Stimulated activated CD8-positive, alpha-beta memory T cell treated with anti-CD3 and anti-CD28 coated beads, Interleukin-15, amount 100 ng/mL, for 24 hours (primary cell): ENCODE results near the gene MEGF10.
"Not testable (repeated sequence)": the region's sequence is repeated elsewhere in the genome, so short reads cannot be mapped to it uniquely, and the experiment has no call there.

Experiments
- DNase-seq: peaks from one replicate; pipeline ENCODE4 v3.0.0-alpha.2; 2020; ENCODE audit warnings: low read depth

Gene MEGF10

DNA sequence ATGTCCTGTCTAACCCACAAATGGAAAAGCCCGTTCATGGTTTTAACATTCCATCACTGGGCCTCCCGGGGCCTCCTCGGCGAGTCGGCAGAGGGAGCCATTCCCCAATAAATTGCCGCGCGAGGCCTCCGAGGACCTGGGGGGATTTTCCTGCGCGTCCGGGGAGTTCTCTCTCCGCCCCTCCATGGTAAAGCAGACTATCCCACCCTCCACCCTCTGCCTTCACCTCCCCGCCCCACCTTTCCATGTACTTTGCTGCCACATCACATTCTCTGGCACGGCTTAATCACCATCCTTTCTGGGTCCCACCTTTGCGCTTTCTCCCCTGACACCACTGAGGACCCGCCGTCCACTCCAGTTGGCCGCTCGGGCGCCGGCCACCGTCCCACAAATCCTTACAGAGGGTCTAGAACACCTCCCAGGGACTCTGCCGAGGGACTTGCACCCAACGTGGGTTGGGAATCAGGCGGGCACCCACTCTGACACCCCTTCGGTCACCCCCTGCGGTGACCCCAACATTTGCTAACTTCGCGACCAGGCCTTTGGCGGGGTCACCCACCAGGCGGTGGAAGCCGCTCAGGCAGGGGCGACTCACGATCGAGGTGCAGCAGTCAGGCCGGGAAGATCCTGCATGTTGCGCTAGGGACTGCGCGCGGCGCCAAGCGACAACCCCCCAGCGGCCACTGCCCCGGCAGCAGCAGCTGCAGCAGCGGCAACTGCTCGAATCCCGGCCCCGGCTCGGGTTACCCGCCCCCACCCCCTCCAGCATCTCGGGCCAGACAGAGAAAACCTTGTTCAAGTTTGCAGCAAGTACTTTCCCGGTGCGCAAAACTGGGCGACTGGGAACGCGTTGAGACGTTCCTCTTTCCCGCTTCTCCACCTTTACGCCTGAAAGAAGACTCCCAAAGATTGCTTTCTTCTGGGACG lies at the start of gene MEGF10:
Gene MEGF10 (plus strand): TSS at position 778 of the 927 bp plus-strand sequence. CDS start 40,513 bp downstream, outside the sequence.
- DNase-seq = no peak

- DNase-seq = no peak
Measured at GRCh38 chr5:127243011-127243410, 47.6 kb upstream of the MEGF10 start.

GRCh38 chr5:127254729-127255284 lies 35.8 kb upstream of the MEGF10 start:
- DNase-seq = no peak

GRCh38 chr5:127256886-127257597 lies 33.6 kb upstream of the MEGF10 start:
- no peak for DNase-seq

- no peak for DNase-seq
Measured at GRCh38 chr5:127260686-127261085, 29.9 kb upstream of the MEGF10 start.

DNA sequence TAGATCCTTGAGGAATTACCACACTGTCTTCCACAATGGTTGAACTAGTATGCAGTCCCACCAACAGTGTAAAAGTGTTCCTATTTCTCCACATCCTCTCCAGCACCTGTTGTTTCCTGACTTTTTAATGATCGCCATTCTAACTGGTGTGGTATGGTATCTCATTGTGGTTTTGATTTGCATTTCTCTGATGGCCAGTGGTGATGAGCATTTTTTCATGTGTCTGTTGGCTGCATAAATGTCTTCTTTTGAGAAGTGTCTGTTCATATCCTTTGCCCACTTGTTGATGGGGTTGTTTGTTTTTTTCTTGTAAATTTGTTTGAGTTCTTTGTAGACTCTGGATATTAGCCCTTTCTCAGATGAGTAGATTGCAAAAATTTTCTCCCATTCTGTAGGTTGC lies 25.1 kb upstream of the MEGF10 start:
- not testable (repeated sequence) for DNase-seq

DNA sequence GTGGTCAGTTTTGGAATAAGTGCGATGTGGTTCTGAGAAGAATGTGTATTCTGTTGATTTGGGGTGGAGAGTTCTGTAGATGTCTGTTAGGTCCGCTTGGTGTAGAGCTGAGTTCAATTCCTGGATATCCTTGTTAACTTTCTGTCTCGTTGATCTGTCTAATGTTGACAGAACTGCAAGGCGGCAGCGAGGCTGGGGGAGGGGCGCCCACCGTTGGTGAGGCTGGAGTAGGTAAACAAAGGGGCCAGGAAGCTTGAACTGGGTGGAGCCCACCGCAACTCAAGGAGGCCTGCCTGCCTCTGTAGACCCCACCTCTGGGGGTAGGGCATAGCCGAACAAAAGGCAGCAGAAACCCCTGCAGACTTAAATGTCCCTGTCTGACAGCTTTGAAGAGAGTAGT lies 22.3 kb upstream of the MEGF10 start:
- DNase-seq = not testable (repeated sequence)

DNA sequence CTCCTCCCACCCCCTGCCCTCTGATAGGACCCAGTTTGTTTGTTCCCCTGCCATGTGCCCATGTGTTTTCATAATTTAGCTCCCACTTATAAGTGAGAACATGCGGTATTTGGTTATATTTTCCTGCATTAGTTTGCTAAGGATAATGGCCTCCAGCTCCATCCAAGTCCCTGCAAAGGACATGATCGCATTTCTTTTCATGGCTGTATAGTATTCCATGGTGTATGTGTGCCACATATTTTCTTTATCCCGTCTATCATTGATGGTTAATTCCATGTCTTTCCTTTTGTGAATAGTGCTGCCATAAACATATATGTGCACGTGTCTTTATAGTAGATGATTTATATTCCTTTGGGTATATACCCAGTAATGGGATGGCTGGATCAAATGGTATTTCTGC lies 19.9 kb upstream of the MEGF10 start:
- not testable (repeated sequence) for DNase-seq

GRCh38 chr5:127275641-127276193 lies 14.9 kb upstream of the MEGF10 start:
- DNase-seq = no peak

GRCh38 chr5:127280491-127281220 lies 9.9 kb upstream of the MEGF10 start:
- DNase-seq = no peak

- DNase-seq = no peak
Measured at GRCh38 chr5:127281609-127282008, 9.0 kb upstream of the MEGF10 start.

DNA sequence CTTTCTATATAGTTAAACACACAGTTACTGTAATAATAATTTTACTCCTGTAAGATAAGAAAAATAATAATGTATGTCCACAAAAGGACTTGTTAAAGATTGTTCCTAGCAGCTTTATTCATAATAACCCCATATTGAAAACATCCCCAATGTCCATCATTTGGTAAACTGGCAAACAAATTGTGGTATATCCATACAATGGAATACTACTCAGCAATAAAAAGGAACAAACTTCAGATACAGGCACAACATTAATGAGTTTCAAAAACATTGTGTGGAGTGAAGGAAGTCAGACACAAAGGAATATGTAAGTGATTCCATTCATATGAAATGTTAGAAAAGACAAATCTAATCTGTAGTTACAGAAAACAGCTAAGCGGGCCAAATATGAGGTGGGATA lies 1.9 kb upstream of the MEGF10 start:
- DNase-seq = no peak

GRCh38 chr5:127290946-127291693 lies 524 bp downstream of the MEGF10 start:
- no peak for DNase-seq

GRCh38 chr5:127292030-127292735 lies 1.6 kb downstream of the MEGF10 start:
- no peak for DNase-seq

DNA sequence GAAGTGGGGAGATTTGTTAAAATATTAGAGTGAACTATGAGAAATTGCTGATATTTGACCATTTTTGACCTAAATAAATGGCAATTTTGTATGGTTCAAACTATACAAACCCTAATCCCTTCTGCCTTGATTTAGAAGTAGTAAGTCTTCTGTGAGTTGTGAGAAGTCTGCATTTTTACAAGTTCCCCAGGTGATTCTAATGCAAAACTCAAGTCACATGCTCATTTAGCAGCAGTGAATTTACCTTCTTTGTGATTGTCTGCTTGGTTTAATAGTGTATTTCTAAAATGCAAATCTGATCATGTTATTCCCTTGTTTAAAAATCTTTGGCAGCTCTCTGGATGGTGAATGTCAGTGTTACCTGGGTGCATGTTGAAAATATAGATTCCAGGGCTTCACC lies 2.8 kb downstream of the MEGF10 start:
- DNase-seq = no peak

DNA sequence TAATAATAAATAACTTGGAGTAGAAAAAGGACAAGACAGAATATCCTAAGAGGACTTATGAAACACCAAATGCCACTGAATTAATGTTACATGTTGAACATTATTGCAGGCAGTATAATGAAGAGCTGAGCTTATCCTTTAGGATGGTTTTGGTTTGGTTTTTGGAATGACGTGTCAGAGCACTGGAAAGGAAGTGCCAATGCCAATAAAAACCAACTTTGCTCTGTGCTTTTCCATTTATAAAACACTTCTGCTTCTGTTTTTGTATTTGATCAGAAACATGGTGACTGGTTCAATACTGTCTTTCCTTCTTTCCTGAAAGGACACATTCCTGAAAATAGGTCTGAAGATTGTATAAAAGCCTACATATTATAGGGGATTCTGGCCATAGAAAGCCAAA lies 4.2 kb downstream of the MEGF10 start:
- no peak for DNase-seq

- no peak for DNase-seq
Measured at GRCh38 chr5:127295454-127295853, 4.9 kb downstream of the MEGF10 start.

DNA sequence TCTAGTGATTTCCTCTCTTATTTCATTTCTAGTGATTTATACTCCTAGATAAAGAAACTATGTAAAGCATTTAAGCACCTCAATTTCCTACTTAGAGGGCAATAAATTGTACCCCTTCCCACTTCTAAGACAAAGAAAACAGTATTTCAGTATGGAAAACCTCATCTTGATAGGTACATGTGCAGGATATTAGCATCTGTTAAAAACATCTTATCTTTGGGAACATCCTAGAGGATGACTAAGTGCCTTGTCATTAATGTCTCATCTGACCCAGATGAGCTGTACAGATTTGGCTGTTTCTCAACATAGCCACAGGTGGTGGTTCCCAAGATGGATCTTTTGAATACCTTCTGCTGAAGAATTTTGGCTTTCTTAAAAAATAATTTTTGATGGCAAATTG lies 5.7 kb downstream of the MEGF10 start:
- DNase-seq = no peak

- DNase-seq = not testable (repeated sequence)
Measured at GRCh38 chr5:127296894-127297293, 6.3 kb downstream of the MEGF10 start.

GRCh38 chr5:127297348-127298035 lies 6.9 kb downstream of the MEGF10 start:
- DNase-seq = no peak
